AG04450 (cell line): Measurements from ENCODE around the gene CIAO1. TPM values are rescaled to one million over a fixed set of nuclear protein-coding genes. Genes with fewer than 3 reads are reported as not detected.
A peak's percentile ranks its signal among the peaks of the same experiment; 100 is the strongest.

Experiments used
- CTCF ChIA-PET: fragments of 300-600, 350-600 bp; formaldehyde crosslinking; extraction: SDS; loops from one replicate; lab custom pipeline; 2022; ENCODE audit warnings: antibody characterized with exemption, inconsistent platforms; lab: Charles Lee
- POLR2A ChIA-PET: fragments of 350-600 bp; formaldehyde crosslinking; extraction: SDS; loops from one replicate; lab custom pipeline; 2021; ENCODE audit warnings: antibody characterized with exemption, inconsistent platforms; lab: Yijun Ruan, JAX
- DNase-seq: peaks from one replicate; pipeline ENCODE4 v3.0.0-alpha.2; 2011; ENCODE audit warnings: low read depth, low spot score
- H3K27ac ChIP-seq: one replicate; pipeline ENCODE4 v1.5.1; 2012; ENCODE audit warnings: low read depth, low read length, control low read depth
- H3K27me3 ChIP-seq: one replicate; pipeline ENCODE4 v1.6.0; 2012; ENCODE audit warnings: low read length; ENCODE audit not compliant: control insufficient read depth, insufficient read depth
- H3K4me3 ChIP-seq: 2 replicates; pipeline ENCODE4 v1.5.1; 2011; ENCODE audit warnings: mild to moderate bottlenecking, low read depth, low read length, control low read depth
- H3K9me3 ChIP-seq: 2 replicates; pipeline ENCODE4 v1.5.1; 2012; ENCODE audit warnings: low read length; ENCODE audit not compliant: control insufficient read depth, insufficient read depth
- polyA plus RNA-seq: library from polyadenylated mRNA; depleted of rRNA; stranded (reverse); fragments of >200 nt; gene quantifications from 2 replicates; pipeline ENCODE4 v1.2.3, GENCODE V29; 2011
- TF ChIP-seq, protein P1 (sequence below): IDR thresholded peaks from 2 replicates; pipeline ENCODE4 v1.5.1; 2011; ENCODE audit warnings: low read depth, low read length, control low read depth, inconsistent platforms

CIAO1 gene
- polyA plus RNA-seq, 1 experiment, result 65.2 TPM

DNA sequence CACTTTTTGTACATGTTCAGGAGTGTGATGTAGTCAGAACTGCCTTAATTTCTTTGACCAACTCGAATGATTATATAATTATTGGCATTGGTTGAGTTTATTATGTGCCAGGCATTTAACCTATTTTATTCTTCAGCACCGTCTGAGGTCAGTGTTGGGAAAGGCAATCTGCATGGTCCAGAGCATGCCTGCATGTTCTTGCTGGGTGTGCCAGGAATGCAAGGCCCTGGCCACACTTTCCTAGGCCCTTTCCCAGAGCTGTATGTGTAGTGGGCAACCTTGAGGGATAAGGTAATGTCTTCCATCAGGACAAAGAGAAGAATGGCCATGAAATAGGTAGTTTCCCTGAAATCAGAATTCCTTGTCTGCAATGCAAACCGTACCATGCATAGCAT, 49.0 kb downstream of the CIAO1 start:
- TF ChIP-seq, protein P1, sequence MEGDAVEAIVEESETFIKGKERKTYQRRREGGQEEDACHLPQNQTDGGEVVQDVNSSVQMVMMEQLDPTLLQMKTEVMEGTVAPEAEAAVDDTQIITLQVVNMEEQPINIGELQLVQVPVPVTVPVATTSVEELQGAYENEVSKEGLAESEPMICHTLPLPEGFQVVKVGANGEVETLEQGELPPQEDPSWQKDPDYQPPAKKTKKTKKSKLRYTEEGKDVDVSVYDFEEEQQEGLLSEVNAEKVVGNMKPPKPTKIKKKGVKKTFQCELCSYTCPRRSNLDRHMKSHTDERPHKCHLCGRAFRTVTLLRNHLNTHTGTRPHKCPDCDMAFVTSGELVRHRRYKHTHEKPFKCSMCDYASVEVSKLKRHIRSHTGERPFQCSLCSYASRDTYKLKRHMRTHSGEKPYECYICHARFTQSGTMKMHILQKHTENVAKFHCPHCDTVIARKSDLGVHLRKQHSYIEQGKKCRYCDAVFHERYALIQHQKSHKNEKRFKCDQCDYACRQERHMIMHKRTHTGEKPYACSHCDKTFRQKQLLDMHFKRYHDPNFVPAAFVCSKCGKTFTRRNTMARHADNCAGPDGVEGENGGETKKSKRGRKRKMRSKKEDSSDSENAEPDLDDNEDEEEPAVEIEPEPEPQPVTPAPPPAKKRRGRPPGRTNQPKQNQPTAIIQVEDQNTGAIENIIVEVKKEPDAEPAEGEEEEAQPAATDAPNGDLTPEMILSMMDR, result no peak
- ChIA-PET POLR2A (no interaction called here), CTCF (no interaction called here)
- no peak for DNase-seq
- Histone ChIP-seq H3K27ac (peak overlapping the region; percentile 11), H3K9me3 (no peaks in the 10 kb centered on the region), H3K4me3 (no peak overlapping the region), H3K27me3 (no peaks in the 10 kb centered on the region)

DNA sequence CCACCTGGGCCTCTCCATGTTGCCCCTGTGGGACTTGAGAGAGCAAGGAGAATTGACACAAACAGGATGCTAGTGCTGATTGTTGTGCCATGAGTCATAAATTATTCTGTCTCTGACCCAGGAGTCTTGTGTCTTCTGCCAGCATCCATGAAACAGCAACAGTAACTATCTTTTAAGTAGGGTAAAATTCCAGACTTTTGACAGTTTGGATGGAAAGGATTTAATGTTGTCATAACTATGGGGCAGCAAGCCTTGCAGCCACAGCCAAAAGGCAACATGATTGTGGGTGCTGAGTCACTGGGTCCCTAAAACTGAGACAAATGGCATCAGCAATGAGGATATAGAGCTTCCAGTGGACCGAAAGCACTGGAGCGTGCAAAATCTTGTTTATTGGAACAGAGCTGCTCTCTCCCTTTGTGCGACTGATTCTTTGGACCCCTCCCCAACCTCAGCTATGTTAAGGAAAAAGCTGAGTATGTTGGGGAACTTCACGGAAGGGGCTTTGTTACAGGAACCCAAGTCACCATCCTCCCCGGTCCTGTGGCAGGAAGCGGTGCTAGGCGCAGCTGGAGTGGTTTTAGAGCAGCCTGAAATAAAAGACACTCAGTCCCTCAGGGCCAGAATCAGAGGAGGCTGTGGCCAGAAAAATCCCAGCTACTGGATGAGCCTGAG, 49.5 kb downstream of the CIAO1 start:
- H3K27me3 ChIP-seq, result no peaks in the 10 kb centered on the region
- POLR2A ChIA-PET, result interaction anchor here (0.5 kb wide), 1 partner anchor 19 kb away, joined by 5 read pairs; no protein-coding TSS in a partner anchor
- H3K4me3 ChIP-seq, result no peak overlapping the region
- DNase-seq, result no peak
- peak overlapping the region; percentile 21 for H3K27ac ChIP-seq
- TF ChIP-seq, protein P1, result no peak
- H3K9me3 ChIP-seq, result no peaks in the 10 kb centered on the region
- CTCF ChIA-PET, result no interaction called here

GRCh38 chr2:96316999-96317398, 51.0 kb downstream of the CIAO1 start:
- no peak overlapping the region for H3K27ac ChIP-seq
- DNase-seq, result no peak
- POLR2A ChIA-PET, result no interaction called here
- H3K27me3 ChIP-seq, result no peaks in the 10 kb centered on the region
- TF ChIP-seq, protein P1, result no peak
- no peak overlapping the region for H3K4me3 ChIP-seq
- H3K9me3 ChIP-seq, result no peaks in the 10 kb centered on the region; the same call in 1 of the 2 replicates
- CTCF ChIA-PET, result no interaction called here

GRCh38 chr2:96317584-96317997, 51.6 kb downstream of the CIAO1 start:
- Histone ChIP-seq H3K9me3 (no peaks in the 10 kb centered on the region; the same call in 1 of the 2 replicates), H3K27me3 (no peaks in the 10 kb centered on the region), H3K27ac (peak overlapping the region; percentile 31), H3K4me3 (no peak overlapping the region)
- CTCF ChIA-PET, result no interaction called here
- POLR2A ChIA-PET, result no interaction called here
- no peak for DNase-seq
- TF ChIP-seq, protein P1, result no peak

- DNase-seq, result no peak
Measured at GRCh38 chr2:96318723-96319122, 52.7 kb downstream of the CIAO1 start.

More at GRCh38 chr2:96318723-96319122, 52.7 kb downstream of the CIAO1 start:
- H3K27ac ChIP-seq, result no peak overlapping the region
- no peak overlapping the region for H3K4me3 ChIP-seq
- POLR2A ChIA-PET, result no interaction called here
- TF ChIP-seq, protein P1, result no peak
- CTCF ChIA-PET, result no interaction called here
- H3K9me3 ChIP-seq, result no peaks in the 10 kb centered on the region; the same call in 1 of the 2 replicates
- H3K27me3 ChIP-seq, result peaks cover 5% of the 10 kb centered on the region
